ENCODE measurements around the gene CLASP1.

GRCh38 chr2:121480826-121481225, 168.4 kb downstream of the CLASP1 start:
- TF ChIP-seq, protein P1, sequence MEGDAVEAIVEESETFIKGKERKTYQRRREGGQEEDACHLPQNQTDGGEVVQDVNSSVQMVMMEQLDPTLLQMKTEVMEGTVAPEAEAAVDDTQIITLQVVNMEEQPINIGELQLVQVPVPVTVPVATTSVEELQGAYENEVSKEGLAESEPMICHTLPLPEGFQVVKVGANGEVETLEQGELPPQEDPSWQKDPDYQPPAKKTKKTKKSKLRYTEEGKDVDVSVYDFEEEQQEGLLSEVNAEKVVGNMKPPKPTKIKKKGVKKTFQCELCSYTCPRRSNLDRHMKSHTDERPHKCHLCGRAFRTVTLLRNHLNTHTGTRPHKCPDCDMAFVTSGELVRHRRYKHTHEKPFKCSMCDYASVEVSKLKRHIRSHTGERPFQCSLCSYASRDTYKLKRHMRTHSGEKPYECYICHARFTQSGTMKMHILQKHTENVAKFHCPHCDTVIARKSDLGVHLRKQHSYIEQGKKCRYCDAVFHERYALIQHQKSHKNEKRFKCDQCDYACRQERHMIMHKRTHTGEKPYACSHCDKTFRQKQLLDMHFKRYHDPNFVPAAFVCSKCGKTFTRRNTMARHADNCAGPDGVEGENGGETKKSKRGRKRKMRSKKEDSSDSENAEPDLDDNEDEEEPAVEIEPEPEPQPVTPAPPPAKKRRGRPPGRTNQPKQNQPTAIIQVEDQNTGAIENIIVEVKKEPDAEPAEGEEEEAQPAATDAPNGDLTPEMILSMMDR (IDR thresholded peaks at IDR 0.05; ENCODE audit: low read length) = no peak
- no peak for TF ChIP-seq EZH2 (IDR thresholded peaks at IDR 0.05; ENCODE audit: borderline replicate concordance, low read length)

All from OCI-LY1 (cell line).